ENCODE measurements around the gene AFAP1L2.

AFAP1L2 gene

DNA sequence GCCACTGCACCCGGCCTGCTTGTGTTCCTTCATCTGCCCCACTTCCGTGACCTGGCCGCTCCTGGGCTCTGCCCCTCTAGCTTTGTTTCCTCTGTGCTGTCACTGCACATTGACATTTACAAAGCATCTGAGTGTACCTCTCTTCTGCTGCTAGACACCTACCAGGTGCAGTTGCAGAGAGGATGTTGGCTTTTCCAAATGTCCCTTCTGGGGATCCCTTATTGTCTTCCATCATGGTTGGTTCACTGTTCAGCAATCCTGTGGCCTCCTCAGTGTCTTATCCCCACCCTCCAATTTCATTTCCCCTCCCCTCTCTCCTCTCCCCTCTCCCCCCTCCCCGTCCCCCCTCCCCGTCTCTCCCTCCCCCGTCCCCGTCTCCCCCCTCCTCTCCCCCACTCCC, 151.4 kb downstream of the AFAP1L2 start:
- no peak overlapping the region for H3K4me3 ChIP-seq (ENCODE audit: low read depth, low read length)
- in situ Hi-C loops (cut with HindIII; ENCODE audit: low sequenced_read_pairs): no loop called here
- no peak for DNase-seq (ENCODE audit: low read depth)
- TF ChIP-seq, protein P1, sequence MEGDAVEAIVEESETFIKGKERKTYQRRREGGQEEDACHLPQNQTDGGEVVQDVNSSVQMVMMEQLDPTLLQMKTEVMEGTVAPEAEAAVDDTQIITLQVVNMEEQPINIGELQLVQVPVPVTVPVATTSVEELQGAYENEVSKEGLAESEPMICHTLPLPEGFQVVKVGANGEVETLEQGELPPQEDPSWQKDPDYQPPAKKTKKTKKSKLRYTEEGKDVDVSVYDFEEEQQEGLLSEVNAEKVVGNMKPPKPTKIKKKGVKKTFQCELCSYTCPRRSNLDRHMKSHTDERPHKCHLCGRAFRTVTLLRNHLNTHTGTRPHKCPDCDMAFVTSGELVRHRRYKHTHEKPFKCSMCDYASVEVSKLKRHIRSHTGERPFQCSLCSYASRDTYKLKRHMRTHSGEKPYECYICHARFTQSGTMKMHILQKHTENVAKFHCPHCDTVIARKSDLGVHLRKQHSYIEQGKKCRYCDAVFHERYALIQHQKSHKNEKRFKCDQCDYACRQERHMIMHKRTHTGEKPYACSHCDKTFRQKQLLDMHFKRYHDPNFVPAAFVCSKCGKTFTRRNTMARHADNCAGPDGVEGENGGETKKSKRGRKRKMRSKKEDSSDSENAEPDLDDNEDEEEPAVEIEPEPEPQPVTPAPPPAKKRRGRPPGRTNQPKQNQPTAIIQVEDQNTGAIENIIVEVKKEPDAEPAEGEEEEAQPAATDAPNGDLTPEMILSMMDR (IDR thresholded peaks at IDR 0.05; ENCODE audit: low read depth, low read length, missing control alignments): no peak

DNA sequence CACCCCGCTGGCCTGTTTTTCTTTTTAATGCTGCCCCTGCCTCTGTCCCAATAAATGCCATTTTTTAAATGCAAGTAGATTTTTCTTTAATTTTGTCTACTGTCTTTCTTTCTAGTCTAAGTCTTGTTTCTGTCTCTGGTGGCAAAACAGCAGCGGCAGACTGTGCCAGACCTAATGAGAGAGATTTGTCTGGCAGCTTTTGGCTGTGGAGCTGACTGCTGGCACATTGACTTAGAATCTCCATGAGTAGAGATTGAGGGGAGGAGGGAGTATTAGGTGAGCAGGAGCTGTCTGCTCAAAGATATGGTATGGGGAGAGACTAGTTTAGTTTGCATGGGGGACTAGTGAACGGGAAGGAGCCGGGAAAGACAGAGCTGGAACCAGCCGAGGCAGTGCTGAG, 152.2 kb downstream of the AFAP1L2 start:
- DNase-seq (ENCODE audit: low read depth): no peak
- TF ChIP-seq, protein P1 (IDR thresholded peaks at IDR 0.05; ENCODE audit: low read depth, low read length, missing control alignments): no peak
- H3K4me3 ChIP-seq (ENCODE audit: low read depth, low read length): no peak overlapping the region
- in situ Hi-C loops (cut with HindIII; ENCODE audit: low sequenced_read_pairs): no loop called here

DNA sequence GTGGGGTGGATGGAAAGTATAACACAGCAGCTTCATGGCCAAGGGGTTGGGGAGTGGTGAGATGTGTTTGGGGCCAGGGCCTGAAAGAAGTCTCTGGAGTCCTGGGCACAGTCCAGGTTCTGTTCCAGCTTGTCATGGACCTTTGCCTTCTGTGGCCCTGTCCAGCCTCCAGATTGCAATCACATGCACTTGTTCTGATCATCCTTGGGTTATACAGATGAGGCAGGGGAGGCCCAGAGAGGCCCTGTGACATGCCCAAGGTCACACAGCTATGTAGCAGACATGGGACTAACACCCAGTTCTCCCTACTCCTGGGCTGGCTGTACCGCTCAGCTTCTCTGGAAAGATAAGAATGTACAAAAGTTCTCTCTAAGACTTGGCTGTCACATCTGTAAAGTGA, 153.6 kb downstream of the AFAP1L2 start:
- TF ChIP-seq, protein P1 (IDR thresholded peaks at IDR 0.05; ENCODE audit: low read depth, low read length, missing control alignments): no peak
- in situ Hi-C loops (cut with HindIII; ENCODE audit: low sequenced_read_pairs): no loop called here
- no peak overlapping the region for H3K4me3 ChIP-seq (ENCODE audit: low read depth, low read length)

DNA sequence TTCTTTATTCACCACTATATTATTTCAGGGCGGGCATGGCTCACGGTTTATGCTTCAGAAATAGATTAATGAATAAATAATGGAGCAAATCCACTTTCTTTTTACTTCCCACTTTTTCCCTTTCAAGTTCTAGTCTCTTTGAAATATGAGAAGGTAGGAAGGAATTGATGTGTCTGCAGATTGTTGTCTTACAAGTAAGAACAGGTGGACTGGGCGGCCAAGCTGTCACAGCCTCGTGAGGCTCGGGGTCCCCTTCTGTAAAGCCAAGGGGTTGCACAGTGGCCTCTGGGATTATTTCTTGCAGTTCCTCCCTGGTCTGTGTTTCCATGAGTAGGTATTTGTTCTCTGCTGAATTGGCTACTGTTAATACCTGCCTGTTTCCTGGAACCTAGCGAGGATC, 154.1 kb downstream of the AFAP1L2 start:
- no peak for DNase-seq (ENCODE audit: low read depth)
- H3K4me3 ChIP-seq (ENCODE audit: low read depth, low read length): no peak overlapping the region
- in situ Hi-C loops (cut with HindIII; ENCODE audit: low sequenced_read_pairs): no loop called here
- TF ChIP-seq, protein P1 (IDR thresholded peaks at IDR 0.05; ENCODE audit: low read depth, low read length, missing control alignments): no peak

More for the DNA sequence above, 153.6 kb downstream of the AFAP1L2 start:
- DNase-seq (ENCODE audit: low read depth): no peak

DNA sequence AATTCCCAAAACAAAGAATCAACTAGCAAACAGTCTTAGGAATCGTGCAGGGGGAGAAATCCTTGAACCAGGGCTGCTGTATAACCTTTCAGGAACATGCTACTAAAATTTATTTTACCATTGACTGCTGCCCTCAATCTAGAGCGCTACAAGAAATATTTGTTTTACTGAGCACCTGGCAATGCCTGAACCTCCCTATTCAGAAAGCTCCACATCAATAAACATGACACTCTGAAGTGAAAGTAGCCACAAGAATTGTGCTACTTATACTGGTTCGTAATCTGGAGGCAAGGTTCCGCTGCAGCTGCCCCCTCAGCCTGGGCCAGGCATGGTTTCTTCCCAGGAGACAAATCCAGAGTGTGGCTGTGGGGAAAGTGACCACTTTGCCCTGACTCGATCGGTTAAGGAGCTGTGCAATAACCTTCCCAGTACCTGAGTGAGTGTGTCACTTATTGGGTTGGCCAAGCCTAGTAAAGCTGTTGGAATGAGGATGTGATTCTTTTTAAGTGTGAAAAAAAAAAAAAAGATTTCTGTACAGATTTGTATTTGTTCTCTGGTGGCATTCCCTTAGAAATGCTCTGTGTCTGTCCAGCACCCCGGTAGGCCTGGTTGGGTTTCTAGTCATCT, 157.5 kb downstream of the AFAP1L2 start:
- no peak for DNase-seq (ENCODE audit: low read depth)
- TF ChIP-seq, protein P1 (IDR thresholded peaks at IDR 0.05; ENCODE audit: low read depth, low read length, missing control alignments): no peak
- no peak overlapping the region for H3K4me3 ChIP-seq (ENCODE audit: low read depth, low read length)
- in situ Hi-C loops (cut with HindIII; ENCODE audit: low sequenced_read_pairs): no loop called here

DNA sequence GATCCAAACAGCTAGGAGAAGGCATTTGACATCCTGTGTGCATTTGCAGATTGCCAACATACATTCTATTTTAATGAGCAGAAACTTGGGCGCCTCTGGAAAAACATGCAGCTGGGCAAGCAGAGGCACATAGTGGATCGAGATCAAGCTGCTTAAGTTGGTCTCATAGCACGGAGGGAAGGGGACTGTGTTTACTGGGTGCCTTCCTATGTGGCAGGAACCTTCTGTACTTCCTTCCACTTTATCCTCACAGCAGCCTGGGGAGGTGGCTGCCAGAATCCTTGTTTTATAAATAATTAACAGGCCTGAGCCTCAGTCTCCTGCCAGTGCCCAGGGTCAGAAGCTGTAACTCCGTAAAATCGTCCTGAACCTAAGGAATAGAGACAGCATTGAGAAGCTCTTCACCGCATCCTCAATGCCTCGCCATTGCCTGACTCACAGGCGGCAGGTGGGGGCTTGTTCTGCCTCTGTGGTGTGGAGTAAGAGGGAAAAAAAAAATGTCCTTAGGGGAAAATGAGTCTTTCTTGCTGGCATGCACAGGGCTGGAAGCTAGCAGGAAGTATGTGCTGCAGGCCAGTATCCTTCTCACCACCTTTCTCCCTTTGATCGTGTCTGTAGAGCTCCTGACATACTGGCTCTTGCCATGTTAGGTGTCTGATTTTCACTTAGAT, 159.0 kb downstream of the AFAP1L2 start:
- in situ Hi-C loops (cut with HindIII; ENCODE audit: low sequenced_read_pairs): no loop called here
- no peak for DNase-seq (ENCODE audit: low read depth)
- TF ChIP-seq, protein P1 (IDR thresholded peaks at IDR 0.05; ENCODE audit: low read depth, low read length, missing control alignments): no peak
- no peak overlapping the region for H3K4me3 ChIP-seq (ENCODE audit: low read depth, low read length)
